T-helper 1 cell treated with Interleukin-12 subunit alpha and Interleukin-12 subunit beta and Interleukin-4 antibody, amounts not matched to agents 30 ng/mL and 1 ng/mL, for 36 hours (primary cell): ENCODE data around the gene MRC1. TPM values are rescaled to one million over a fixed set of nuclear protein-coding genes. Genes with fewer than 3 reads are reported as not detected.

ENCODE experiments used
- intact Hi-C: fragments of 100-400 bp; cut with micrococcal nuclease; formaldehyde crosslinking; loops from one replicate; pipeline ENCODE4 v1.15.1; 2024
- total RNA-seq: library from RNA; stranded (reverse); gene quantifications from 2 replicates; pipeline ENCODE4 v1.2.3, GENCODE V29; 2022

Gene MRC1
- total RNA-seq, 1 donor from 2014 or later: not detected

DNA sequence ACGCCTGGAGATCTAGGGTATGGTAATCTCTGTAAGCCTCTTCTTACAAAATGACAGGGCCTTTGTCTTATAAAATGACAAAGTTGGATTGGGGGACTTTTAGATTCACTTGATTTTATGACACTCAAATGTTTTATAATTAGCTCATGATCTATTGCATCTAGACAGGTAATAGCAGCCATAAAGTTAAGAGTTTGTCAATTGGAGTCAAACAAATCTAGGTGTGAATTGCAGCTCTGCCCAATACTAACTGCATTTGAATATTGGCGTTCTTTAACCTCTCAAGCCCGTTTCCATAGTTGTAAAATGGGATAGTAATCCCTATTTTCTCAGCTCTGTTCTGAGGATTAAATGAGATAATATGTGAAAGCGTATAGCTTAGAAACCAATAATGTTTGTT, 14.1 kb upstream of the MRC1 start:
- intact Hi-C loops: no loop called here

DNA sequence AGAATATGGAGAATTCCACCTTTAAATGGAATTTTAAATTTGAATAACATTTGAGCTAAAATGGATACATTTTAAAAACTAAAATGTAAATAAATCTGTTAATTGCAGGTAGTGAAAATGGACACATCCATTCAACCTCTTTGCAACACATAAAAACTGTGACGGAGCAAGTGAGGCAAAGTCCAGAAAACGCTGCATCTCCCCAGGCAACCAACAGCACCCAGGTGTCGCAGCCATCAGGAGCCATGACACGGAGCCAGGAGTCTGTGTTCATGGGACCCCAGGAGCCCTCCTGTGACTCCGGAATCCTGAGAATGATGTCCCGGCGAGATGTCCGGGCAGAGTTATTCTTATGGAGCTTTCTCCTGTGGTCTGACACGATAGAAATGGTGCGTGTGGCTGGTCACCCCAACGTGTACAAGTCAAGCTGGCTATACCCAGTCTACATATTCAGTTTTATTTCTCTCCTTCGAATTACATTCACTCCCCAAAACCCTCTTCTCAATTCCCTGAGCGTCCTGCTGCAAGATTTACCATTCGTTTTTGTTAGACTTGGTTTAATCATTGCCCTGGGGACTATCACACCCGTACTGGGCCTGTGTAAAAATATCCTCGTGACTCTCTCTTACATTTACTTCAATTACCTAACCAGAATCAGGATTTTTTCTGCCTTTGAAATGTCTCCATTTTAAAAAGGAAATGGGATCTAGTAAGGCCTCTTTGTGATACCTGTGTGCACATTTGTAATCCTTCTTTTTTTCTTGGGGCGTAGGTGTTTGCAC, 13.1 kb upstream of the MRC1 start:
- intact Hi-C loops: no loop called here

DNA sequence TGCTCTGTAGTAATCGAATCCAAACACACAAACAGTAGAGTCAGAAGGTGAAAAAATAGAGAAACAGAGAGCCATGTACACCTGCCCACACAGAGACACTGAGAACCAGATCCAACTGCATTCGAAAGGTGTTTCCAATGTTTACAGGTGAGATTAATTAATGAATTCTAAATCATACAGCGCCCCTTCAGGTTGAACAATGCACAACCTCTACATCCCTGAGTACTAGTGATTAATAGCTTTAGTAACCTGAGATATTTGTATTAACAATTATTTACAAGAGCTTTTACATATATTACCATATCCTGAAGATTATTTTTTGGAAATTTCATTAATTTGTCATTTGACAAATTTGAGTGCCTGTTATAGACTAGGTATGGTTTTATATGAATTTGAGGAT, 7.6 kb upstream of the MRC1 start:
- intact Hi-C loops: no loop called here

DNA sequence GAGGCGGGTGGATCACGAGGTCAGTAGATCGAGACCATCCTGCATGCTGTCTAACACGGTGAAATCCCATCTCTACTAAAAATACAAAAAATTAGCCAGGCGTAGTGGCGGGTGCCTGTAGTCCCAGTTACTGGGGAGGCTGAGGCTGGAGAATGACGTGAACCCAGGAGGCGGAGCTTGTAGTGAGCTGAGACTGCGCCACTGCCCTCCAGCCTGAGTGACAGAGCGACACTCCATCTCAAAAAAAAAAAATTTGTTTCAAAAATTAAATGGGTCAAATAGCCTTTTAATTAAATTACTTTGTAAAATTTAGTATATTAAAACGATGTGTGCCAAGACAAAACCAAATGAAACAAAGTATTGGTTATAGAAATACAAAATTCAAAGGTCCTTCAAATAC, 6.8 kb upstream of the MRC1 start:
- intact Hi-C loops: no loop called here

DNA sequence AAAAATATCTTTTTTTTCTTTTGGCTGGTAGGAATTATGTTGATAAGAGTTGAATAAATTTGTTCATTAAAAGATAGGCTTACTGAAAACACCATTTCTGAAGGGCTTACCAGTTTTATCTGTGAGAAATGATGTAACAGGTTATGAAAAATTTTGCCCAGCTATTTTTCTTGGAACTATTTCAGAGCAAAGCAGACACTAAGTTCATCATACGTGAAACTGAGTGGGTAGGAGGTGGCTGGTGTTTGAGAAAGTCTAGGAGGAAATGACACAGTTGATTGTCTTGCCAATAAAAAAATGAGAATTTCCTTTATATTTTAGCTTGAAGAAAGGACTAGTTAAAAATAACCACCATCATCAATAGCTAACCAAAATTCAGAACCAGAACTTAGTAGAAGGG, 6.2 kb upstream of the MRC1 start:
- intact Hi-C loops: no loop called here

DNA sequence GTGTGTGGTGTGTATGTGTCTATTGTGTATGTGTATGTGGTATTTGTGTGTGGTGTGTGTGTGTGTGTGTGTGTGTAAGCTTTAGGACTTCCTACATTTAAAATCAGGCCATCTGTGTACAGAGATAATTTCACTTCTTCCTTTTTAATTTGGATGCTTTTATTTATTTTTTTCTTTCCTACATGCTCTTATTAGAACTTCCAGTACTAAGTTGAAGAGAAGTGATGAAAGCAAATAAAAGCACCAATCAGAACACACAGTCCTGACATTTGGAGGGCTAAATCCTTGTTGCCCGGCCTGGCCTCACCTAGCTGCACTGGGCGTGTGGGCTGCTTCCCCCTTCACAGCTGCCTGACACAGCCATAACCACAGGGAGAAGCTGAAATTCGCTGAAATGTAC, 3.8 kb upstream of the MRC1 start:
- intact Hi-C loops: no loop called here

DNA sequence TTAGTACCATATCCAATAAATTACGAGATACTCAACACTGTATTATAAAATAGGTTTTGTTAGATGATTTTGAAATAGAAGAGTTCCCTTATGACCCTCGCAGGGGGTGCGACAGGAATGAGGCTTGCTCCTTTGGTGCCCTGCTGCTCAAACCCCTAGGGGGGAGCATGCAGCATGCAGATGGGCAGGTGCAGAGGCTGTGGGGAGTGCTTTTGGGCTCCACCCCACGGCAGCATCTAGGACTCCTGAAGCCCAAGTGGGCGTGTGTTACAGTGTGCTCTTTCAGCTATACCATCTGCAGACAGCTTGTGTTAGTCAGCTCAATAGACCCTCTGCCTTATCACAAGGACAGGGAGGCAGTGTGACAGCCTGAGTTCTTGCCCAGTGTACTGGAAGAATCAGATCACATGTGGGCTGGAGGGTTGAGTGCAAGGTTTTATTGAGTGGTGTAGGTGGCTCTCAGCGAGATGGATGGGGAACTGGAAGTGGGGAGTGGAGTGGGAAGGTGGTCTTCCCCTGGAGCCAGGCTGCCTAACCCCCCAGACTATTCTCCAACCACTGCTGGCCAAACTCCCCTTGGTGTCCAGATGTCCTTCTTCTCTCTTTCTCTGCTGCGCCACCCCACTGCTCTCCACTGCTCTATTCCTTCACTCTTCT, 3.1 kb upstream of the MRC1 start:
- intact Hi-C loops: no loop called here

DNA sequence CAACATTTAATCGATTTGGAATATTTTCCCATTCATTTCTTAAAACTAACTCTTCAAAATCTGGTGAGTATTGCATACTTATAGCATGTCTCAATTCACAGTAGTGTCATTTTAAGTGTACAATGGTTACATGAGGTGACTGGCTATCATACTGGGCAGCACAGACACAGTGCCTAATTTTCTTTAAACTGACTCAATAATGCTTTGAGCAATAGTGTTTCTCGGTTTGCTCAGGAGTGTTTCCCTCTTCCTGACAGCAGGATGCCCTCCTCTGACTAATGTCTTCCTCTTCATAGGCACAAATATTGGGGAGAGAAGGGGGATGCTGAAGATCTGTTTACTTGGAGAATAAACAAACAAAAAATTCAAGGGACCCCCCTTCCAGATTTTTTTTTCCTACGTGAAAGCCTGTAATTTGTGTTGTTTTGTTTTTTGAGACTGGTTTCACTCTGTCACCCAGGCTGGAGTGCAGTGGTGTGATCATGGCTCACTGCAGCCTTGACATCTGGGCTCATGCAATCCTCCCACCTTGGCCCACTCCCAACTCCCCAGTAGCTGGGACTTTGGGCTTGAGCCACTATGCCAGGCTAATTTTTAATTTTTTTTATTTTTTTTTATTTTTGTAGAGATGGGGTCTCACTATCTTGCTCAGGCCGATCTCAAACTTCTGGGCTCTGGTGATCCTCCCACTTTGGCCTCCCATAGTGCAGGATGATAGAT, 2.2 kb downstream of the MRC1 start:
- intact Hi-C loops: no loop called here

DNA sequence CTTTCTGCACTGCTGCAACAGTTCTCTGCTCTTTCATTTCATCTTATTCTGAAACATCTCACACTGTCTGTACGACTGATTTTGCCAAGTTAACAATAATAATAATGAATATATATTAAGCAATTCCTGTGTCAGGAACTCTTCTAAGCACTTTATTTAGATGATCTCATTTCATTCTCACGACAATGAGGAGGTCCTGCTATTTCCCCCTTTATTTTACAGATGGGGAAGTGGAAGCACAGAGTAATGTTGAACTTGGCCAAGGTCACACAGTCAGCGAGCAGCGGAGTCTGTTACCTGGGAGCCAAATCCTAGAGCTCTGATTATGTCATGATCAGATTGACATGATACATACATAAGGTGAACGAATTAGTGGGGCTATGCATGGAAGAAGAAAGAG, 5.8 kb downstream of the MRC1 start:
- intact Hi-C loops: no loop called here

DNA sequence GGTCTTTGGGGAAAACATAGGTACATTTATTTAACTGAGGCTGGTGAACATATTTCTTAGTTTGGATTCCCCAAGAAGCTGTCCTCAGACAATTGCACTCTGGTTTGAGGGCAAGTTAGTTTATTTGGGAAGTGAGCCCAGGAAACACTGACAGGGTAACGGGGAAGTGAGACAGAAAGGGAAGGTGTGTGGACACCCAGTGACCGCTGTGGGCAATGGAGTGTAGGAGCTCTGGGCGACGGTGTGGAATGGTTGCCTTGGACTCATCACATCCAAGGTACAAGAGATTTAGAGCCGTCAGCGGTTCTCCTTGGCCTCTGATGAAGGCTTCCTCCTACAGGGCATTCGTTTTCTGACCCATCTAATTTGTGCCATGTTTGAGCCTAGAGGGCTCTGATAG, 7.1 kb downstream of the MRC1 start:
- intact Hi-C loops: no loop called here

DNA sequence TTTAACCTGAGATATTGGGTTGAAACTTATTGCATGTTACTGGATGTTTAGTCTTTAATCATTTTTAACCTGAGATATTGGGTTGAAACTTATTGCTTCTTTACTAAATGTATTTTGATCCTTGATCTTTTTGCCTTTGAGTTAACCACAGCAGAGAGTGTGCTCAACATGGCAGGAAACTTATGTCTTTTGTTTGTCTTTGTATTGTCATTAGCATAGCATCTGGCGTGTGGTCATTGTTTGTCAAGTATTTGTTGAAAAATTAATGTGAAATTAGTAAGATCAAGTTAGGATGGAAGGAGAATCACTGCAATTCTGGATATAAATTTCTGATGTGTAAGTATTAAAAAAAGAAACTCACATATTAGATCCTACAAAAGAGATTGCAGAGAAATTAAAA, 8.2 kb downstream of the MRC1 start:
- intact Hi-C loops: no loop called here

DNA sequence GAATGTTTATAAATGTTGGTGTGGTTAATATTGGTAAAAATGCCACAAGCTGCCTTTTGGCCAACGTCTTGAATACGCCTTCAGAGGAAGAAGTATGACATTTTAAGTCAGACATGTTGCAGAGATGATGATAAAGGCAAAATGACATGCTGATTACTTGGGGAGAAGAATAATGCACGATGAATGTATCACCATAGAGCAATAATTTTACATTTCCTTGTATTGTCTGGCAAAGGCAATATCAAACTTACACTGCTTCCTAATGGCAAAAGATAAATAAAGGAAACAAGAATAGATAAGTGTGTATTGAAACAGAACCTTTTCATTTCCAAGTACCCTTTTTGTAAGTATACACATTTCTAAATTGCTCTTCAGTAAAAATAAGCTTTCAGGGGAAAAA, 8.6 kb downstream of the MRC1 start:
- intact Hi-C loops: no loop called here

DNA sequence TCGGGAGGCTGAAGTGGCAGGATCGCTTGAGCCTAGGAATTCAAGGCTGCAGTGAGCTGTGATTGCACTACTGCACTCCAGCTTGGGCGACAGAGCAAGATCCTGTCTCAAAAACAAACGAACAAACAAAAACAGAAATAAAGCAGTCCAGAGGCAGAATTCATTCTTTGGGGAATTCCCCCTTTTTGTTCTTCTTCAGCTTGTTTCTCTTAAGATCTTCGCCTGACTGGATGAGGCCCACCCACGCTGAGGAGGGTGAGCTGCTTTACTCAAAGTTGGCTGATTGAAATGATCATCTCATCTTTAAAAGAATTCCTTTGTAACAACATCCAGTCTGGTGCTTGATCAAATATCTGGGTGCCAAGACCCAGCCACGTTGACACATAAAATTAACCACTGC, 10.7 kb downstream of the MRC1 start:
- intact Hi-C loops: no loop called here

DNA sequence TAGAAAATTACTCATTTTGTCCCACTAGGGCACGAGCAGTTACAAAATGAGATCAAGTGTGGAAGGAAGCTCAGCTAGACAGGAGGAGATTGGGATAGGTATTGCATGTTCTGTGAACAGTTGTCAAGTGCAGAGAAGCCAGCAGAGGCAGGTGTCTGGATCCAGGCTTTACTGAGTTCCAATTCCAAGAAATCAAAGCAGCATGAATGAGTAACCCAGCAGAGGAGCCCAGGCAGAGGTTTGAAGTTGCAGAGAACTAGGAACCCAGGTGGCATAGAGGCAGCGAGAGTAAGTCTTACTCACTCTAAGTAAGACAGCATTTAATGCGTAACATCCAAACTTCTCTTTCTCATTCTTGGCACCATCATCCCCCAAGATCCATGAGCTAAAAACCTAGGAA, 11.8 kb downstream of the MRC1 start:
- intact Hi-C loops: no loop called here

DNA sequence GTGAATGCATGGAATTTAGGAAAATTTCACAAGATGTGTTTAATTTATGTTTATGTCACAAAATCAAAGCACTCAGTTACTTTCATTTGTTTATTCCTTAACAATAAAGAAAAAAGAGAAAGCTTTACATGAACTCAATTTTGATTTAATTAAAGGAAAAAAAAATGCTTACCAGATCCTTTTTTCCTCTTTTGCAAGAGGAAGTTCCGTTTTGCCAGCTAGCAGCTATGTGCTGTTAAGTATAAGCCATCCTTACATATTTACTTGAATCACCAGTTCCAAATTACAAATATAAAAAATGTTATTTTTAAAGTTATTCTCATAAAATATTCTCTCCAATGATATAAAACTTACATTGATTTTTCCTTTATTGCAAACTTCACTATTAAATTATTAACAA, 12.7 kb downstream of the MRC1 start:
- intact Hi-C loops: no loop called here

DNA sequence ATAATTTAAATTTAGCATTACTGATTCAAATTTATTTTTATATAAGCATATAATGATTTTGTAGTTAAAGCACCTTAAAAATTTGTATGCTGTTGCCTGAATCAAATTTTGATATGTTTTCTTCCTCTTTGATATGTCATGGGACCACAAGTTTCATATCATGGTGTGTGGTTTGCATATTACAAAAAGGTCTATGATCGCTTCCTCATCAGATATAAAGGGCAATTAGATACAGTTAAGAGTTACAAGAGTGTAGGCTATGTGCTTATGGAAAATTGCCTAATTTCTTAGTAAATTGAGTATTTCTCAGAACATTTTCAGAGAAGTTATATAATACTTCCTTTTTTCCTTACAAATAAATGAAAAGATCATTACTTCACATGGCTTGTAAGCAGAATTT, 22.2 kb downstream of the MRC1 start:
- intact Hi-C loops: no loop called here

DNA sequence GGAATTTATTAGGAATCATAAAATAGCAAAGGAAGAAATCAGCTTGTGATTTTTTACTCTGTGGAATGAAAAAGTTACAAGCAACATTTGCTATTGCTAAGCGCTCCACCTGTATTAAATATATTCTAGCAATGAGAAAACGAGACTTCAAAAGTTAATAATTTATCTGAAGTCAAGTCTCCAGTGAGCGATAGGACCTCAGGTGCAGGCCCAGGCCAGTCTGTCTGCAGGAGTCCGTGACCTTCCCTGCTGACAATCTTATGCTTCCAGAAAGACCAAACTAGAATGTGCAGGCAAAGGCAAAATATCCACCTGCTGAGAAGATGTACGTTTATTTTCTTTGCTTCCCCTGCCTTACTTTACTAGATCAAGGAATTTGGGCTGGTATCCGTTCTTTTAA, 22.7 kb downstream of the MRC1 start:
- intact Hi-C loops: no loop called here

DNA sequence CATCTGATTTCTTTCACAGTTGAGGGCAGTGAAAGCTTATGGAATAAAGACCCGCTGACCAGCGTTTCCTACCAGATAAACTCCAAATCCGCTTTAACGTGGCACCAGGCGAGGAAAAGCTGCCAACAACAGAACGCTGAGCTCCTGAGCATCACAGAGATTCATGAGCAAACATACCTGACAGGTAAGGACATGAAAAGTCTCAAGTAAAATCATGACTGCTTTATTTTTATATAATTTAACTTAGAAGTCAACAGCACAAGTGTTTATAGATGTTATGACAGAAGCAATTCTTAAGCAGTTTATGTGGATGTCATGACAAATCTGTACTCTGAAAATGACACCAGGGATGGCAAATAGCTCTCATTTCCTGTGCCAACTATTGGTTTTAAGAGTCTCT, 24.5 kb downstream of the MRC1 start:
- intact Hi-C loops: no loop called here

DNA sequence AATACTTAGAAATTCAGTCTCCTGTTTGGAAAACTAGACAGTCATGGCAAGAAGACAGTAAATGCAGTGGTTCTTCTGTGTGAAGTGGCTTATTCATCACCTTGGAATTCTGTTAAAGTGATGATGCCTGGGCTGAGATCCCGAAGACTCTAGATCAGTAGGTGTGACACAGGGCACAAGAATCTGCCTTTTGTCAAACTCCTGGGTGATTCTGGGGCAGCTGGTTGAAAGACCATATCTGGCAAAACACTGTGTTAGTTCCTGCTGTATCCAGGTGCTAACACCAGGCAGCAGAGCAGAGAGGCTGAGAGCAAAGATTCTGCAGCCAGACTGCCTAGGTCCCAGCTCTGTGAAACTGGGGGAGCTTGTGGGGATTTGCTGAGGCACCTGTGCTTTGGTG, 26.5 kb downstream of the MRC1 start:
- intact Hi-C loops: no loop called here

DNA sequence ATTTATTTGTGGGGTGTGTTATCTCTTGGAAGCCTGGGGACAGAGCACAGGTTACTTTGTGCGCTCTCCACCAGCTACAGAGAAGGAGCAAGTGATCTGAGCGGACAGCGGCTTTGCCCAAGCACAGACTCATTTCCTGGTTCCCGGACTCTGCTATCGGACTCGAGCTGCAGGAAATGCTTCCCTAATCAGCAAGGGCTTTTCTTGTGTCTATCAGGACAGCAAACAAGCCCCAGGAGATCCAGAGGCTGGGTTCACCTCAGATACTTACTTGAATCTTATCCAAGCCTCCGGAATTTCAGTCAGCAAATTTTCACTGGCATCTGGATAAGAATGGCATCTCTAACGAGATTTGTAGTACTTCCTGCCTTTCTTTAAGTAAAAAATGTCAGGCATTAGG, 27.8 kb downstream of the MRC1 start:
- intact Hi-C loops: no loop called here

DNA sequence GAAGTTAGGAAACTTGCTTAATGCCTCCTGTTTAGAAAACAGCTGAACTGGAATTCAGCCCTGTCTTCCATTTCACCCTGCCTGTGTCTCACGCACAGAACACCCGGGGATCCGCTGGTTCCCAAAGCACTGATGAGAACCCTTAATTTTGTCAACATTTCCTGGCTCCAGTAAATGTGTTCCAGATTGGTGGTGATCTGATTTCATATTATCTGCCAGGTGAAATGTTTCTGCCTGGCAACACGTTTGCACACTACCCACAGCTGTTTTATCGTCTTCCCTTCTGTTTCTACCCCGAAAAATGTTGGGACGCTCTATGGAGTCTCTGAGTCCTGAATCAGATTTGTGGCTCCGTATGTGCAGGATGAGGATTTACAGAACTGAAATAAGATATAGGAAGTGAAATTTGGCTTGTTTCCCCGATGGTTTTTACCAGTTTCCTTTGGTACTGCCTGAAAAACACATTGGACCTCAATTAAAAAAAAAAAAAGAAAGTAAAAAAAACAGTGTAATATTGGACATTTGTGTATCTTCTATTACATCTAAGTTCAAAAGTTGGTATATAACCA, 29.0 kb downstream of the MRC1 start:
- intact Hi-C loops: no loop called here

DNA sequence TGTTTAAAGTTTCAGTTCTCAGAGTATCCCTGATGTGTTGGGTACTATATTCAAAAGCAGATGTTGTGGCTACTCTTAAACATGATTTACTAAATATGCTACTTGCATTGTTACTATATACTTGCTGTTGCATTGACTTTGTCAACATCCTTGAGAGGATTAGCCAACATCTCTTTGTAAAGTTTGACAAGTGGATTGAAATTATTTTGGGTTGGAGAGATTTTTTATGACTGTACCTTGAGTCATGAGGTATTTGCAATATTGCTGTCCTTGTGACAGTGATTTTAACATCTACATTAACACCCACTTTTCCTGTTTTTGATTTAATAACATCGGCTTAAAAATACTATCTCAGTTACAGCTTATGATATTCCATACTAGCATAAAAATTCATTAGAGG, 31.9 kb downstream of the MRC1 start:
- intact Hi-C loops: loop anchor here (10.0 kb wide), 1 partner anchor 236 kb away; no protein-coding TSS in a partner anchor
